SH-SY5Y (cell line): ENCODE results near the gene COQ5.

Experiments used
- GATA2 ChIP-seq: IDR thresholded peaks from 2 replicates; pipeline ENCODE4 v1.6.1; 2011; ENCODE audit warnings: mild to moderate bottlenecking, low read depth, low read length
- GATA3 ChIP-seq: IDR thresholded peaks from 2 replicates; pipeline ENCODE4 v1.6.1; 2011; ENCODE audit warnings: low read depth, mild to moderate bottlenecking, low read length, moderate library complexity

COQ5 gene

GRCh38 chr12:120475643-120476042 lies 53.3 kb downstream of the COQ5 start:
- TF ChIP-seq GATA3: no peak
- no peak for TF ChIP-seq GATA2

GRCh38 chr12:120474616-120474960 lies 54.4 kb downstream of the COQ5 start:
- TF ChIP-seq GATA3 (no peak), GATA2 (no peak)

GRCh38 chr12:120473807-120474615 lies 54.9 kb downstream of the COQ5 start:
- no peak for TF ChIP-seq GATA3

GRCh38 chr12:120472521-120472920 lies 56.4 kb downstream of the COQ5 start:
- TF ChIP-seq GATA3 (no peak), GATA2 (no peak)

GRCh38 chr12:120470150-120470784 lies 58.7 kb downstream of the COQ5 start:
- no peak for TF ChIP-seq GATA2
- TF ChIP-seq GATA3: no peak

GRCh38 chr12:120469450-120470149 lies 59.4 kb downstream of the COQ5 start, which contains the start of gene SRSF9:
TSS of gene SRSF9 (minus strand) at chr12:120469748. CDS start at chr12:120469609, 139 bp downstream.
- TF ChIP-seq GATA3 (no peak), GATA2 (no peak; the same call in 1 of the 2 replicates)

- TF ChIP-seq GATA3: no peak
Observed at GRCh38 chr12:120468821-120469449, 60.0 kb downstream of the COQ5 start.

- TF ChIP-seq GATA2 (no peak), GATA3 (no peak)
Observed at GRCh38 chr12:120468325-120468820, 60.6 kb downstream of the COQ5 start.

- TF ChIP-seq GATA3 (no peak), GATA2 (no peak)
Observed at GRCh38 chr12:120467439-120467838, 61.5 kb downstream of the COQ5 start.

GRCh38 chr12:120466560-120467315 lies 62.2 kb downstream of the COQ5 start:
- TF ChIP-seq GATA2 (no peak), GATA3 (no peak)

- no peak for TF ChIP-seq GATA3
- no peak for TF ChIP-seq GATA2
Observed at GRCh38 chr12:120465756-120466155, 63.2 kb downstream of the COQ5 start.

GRCh38 chr12:120463712-120464111 lies 65.2 kb downstream of the COQ5 start:
- no peak for TF ChIP-seq GATA2
- TF ChIP-seq GATA3: no peak

GRCh38 chr12:120462099-120462640 lies 66.8 kb downstream of the COQ5 start:
- TF ChIP-seq GATA2 (no peak), GATA3 (no peak)

- TF ChIP-seq GATA3 (no peak), GATA2 (no peak)
Observed at GRCh38 chr12:120460157-120460556, 68.8 kb downstream of the COQ5 start.
